ENCODE results near the gene ZNF574.

Gene ZNF574

GRCh38 chr19:42081584-42082203 is 5.7 kb downstream of the ZNF574 start:
- Histone ChIP-seq H3K27ac (ENCODE audit: low read depth, low read length, severe bottlenecking) (no peak overlapping the region), H3K4me3 (ENCODE audit: extremely low read depth, insufficient read depth, low read length, poor library complexity, severe bottlenecking) (no peak overlapping the region), H3K9me3 (ENCODE audit: control insufficient read depth, low read length) (no peaks in the 10 kb centered on the region), H3K4me1 (ENCODE audit: control insufficient read depth, insufficient read depth, low read length, poor library complexity, severe bottlenecking) (peaks cover 34% of the 10 kb centered on the region), H3K36me3 (ENCODE audit: control insufficient read depth, insufficient read depth, low read length) (peaks cover 60% of the 10 kb centered on the region)
- 100% methylated on average over 2 of the region's 2 CpGs for WGBS, 2 experiments (ENCODE audit: insufficient coverage in 2 of 2)

- no peaks in the 10 kb centered on the region for H3K9me3 ChIP-seq (ENCODE audit: control insufficient read depth, low read length)
- no peak overlapping the region for H3K4me3 ChIP-seq (ENCODE audit: extremely low read depth, insufficient read depth, low read length, poor library complexity, severe bottlenecking)
- no peak overlapping the region for H3K27ac ChIP-seq (ENCODE audit: low read depth, low read length, severe bottlenecking)
- peaks cover 49% of the 10 kb centered on the region for H3K36me3 ChIP-seq (ENCODE audit: control insufficient read depth, insufficient read depth, low read length)
- peaks cover 37% of the 10 kb centered on the region for H3K4me1 ChIP-seq (ENCODE audit: control insufficient read depth, insufficient read depth, low read length, poor library complexity, severe bottlenecking)
- 100% methylated on average over 1 to 2 of the region's 5 CpGs for WGBS, 2 experiments (ENCODE audit: insufficient coverage in 2 of 2)
Measured at GRCh38 chr19:42083537-42083936, 7.6 kb downstream of the ZNF574 start.

GRCh38 chr19:42086188-42086736 is 10.3 kb downstream of the ZNF574 start:
- Histone ChIP-seq H3K27ac (ENCODE audit: low read depth, low read length, severe bottlenecking) (no peak overlapping the region), H3K36me3 (ENCODE audit: control insufficient read depth, insufficient read depth, low read length) (peaks cover 22% of the 10 kb centered on the region), H3K4me1 (ENCODE audit: control insufficient read depth, insufficient read depth, low read length, poor library complexity, severe bottlenecking) (peaks cover 33% of the 10 kb centered on the region), H3K9me3 (ENCODE audit: control insufficient read depth, low read length) (no peaks in the 10 kb centered on the region), H3K4me3 (ENCODE audit: extremely low read depth, insufficient read depth, low read length, poor library complexity, severe bottlenecking) (no peak overlapping the region)
- 93 to 100% methylated on average over 1 to 6 of the region's 9 CpGs for WGBS, 2 experiments (ENCODE audit: insufficient coverage in 2 of 2)

- H3K4me1 ChIP-seq (ENCODE audit: control insufficient read depth, insufficient read depth, low read length, poor library complexity, severe bottlenecking): peaks cover 33% of the 10 kb centered on the region
- no peak overlapping the region for H3K27ac ChIP-seq (ENCODE audit: low read depth, low read length, severe bottlenecking)
- no peaks in the 10 kb centered on the region for H3K9me3 ChIP-seq (ENCODE audit: control insufficient read depth, low read length)
- peaks cover 15% of the 10 kb centered on the region for H3K36me3 ChIP-seq (ENCODE audit: control insufficient read depth, insufficient read depth, low read length)
- WGBS, 2 experiments (ENCODE audit: insufficient coverage in 2 of 2): 50% methylated on average over 1 of the region's 11 CpGs; no CpG with 5 or more reads in 1 of the 2 experiments
- no peak overlapping the region for H3K4me3 ChIP-seq (ENCODE audit: extremely low read depth, insufficient read depth, low read length, poor library complexity, severe bottlenecking)
Measured at GRCh38 chr19:42086770-42087550, 11.0 kb downstream of the ZNF574 start.

- Histone ChIP-seq H3K9me3 (ENCODE audit: control insufficient read depth, low read length) (no peaks in the 10 kb centered on the region), H3K36me3 (ENCODE audit: control insufficient read depth, insufficient read depth, low read length) (peaks cover 2% of the 10 kb centered on the region), H3K4me3 (ENCODE audit: extremely low read depth, insufficient read depth, low read length, poor library complexity, severe bottlenecking) (no peak overlapping the region), H3K4me1 (ENCODE audit: control insufficient read depth, insufficient read depth, low read length, poor library complexity, severe bottlenecking) (peaks cover 33% of the 10 kb centered on the region), H3K27ac (ENCODE audit: low read depth, low read length, severe bottlenecking) (peak overlapping the region; percentile 68)
- 86 to 92% methylated on average over 9 to 15 of the region's 18 CpGs for WGBS, 2 experiments (ENCODE audit: insufficient coverage in 2 of 2)
Measured at GRCh38 chr19:42088471-42089190, 12.7 kb downstream of the ZNF574 start.

- peak overlapping the region; percentile 68 for H3K27ac ChIP-seq (ENCODE audit: low read depth, low read length, severe bottlenecking)
Measured at GRCh38 chr19:42089191-42089750, 13.3 kb downstream of the ZNF574 start.

GRCh38 chr19:42089772-42090171 is 13.8 kb downstream of the ZNF574 start:
- H3K4me1 ChIP-seq (ENCODE audit: control insufficient read depth, insufficient read depth, low read length, poor library complexity, severe bottlenecking): peaks cover 33% of the 10 kb centered on the region
- H3K36me3 ChIP-seq (ENCODE audit: control insufficient read depth, insufficient read depth, low read length): no peaks in the 10 kb centered on the region
- no peaks in the 10 kb centered on the region for H3K9me3 ChIP-seq (ENCODE audit: control insufficient read depth, low read length)
- 92 to 99% methylated on average over 10 to 12 of the region's 13 CpGs for WGBS, 2 experiments (ENCODE audit: insufficient coverage in 2 of 2)
- H3K27ac ChIP-seq (ENCODE audit: low read depth, low read length, severe bottlenecking): no peak overlapping the region
- no peak overlapping the region for H3K4me3 ChIP-seq (ENCODE audit: extremely low read depth, insufficient read depth, low read length, poor library complexity, severe bottlenecking)

More at GRCh38 chr19:42089191-42089750, 13.3 kb downstream of the ZNF574 start:
- Histone ChIP-seq H3K4me1 (ENCODE audit: control insufficient read depth, insufficient read depth, low read length, poor library complexity, severe bottlenecking) (peaks cover 33% of the 10 kb centered on the region), H3K4me3 (ENCODE audit: extremely low read depth, insufficient read depth, low read length, poor library complexity, severe bottlenecking) (no peak overlapping the region), H3K36me3 (ENCODE audit: control insufficient read depth, insufficient read depth, low read length) (no peaks in the 10 kb centered on the region), H3K9me3 (ENCODE audit: control insufficient read depth, low read length) (no peaks in the 10 kb centered on the region)
- 57 to 65% methylated on average over 1 to 4 of the region's 13 CpGs for WGBS, 2 experiments (ENCODE audit: insufficient coverage in 2 of 2)

GRCh38 chr19:42090672-42091071 is 14.7 kb downstream of the ZNF574 start:
- H3K4me3 ChIP-seq (ENCODE audit: extremely low read depth, insufficient read depth, low read length, poor library complexity, severe bottlenecking): no peak overlapping the region
- H3K9me3 ChIP-seq (ENCODE audit: control insufficient read depth, low read length): no peaks in the 10 kb centered on the region
- no peak overlapping the region for H3K27ac ChIP-seq (ENCODE audit: low read depth, low read length, severe bottlenecking)
- peaks cover 33% of the 10 kb centered on the region for H3K4me1 ChIP-seq (ENCODE audit: control insufficient read depth, insufficient read depth, low read length, poor library complexity, severe bottlenecking)
- H3K36me3 ChIP-seq (ENCODE audit: control insufficient read depth, insufficient read depth, low read length): no peaks in the 10 kb centered on the region
- 70 to 84% methylated on average over 5 to 7 of the region's 9 CpGs for WGBS, 2 experiments (ENCODE audit: insufficient coverage in 2 of 2)

GRCh38 chr19:42091300-42091699 is 15.3 kb downstream of the ZNF574 start:
- Histone ChIP-seq H3K4me3 (ENCODE audit: extremely low read depth, insufficient read depth, low read length, poor library complexity, severe bottlenecking) (no peak overlapping the region), H3K4me1 (ENCODE audit: control insufficient read depth, insufficient read depth, low read length, poor library complexity, severe bottlenecking) (peaks cover 30% of the 10 kb centered on the region), H3K36me3 (ENCODE audit: control insufficient read depth, insufficient read depth, low read length) (no peaks in the 10 kb centered on the region), H3K9me3 (ENCODE audit: control insufficient read depth, low read length) (no peaks in the 10 kb centered on the region), H3K27ac (ENCODE audit: low read depth, low read length, severe bottlenecking) (no peak overlapping the region)
- 91 to 92% methylated on average over 7 to 10 of the region's 13 CpGs for WGBS, 2 experiments (ENCODE audit: insufficient coverage in 2 of 2)

GRCh38 chr19:42091742-42092141 is 15.8 kb downstream of the ZNF574 start:
- H3K36me3 ChIP-seq (ENCODE audit: control insufficient read depth, insufficient read depth, low read length): no peaks in the 10 kb centered on the region
- H3K4me3 ChIP-seq (ENCODE audit: extremely low read depth, insufficient read depth, low read length, poor library complexity, severe bottlenecking): no peak overlapping the region
- no peaks in the 10 kb centered on the region for H3K9me3 ChIP-seq (ENCODE audit: control insufficient read depth, low read length)
- no peak overlapping the region for H3K27ac ChIP-seq (ENCODE audit: low read depth, low read length, severe bottlenecking)
- WGBS, 2 experiments (ENCODE audit: insufficient coverage in 2 of 2): 95% methylated on average over 3 to 4 of the region's 10 CpGs
- H3K4me1 ChIP-seq (ENCODE audit: control insufficient read depth, insufficient read depth, low read length, poor library complexity, severe bottlenecking): peaks cover 26% of the 10 kb centered on the region

Data from mesodermal cell (in vitro differentiated cells).